Vagina (tissue), 2 donors: ENCODE data around the gene CXCR4.

ENCODE experiments used
- POLR2A ChIP-seq, 2 donors: fragments of 450-650 bp; IDR thresholded peaks; one replicate each; pipeline ENCODE4 v1.6.1; 2017; ENCODE audit warnings: antibody characterized with exemption in 2 of 2, mild to moderate bottlenecking in 2 of 2, moderate library complexity in 2 of 2
- POLR2AphosphoS5 ChIP-seq, 2 donors: sonication (generic); formaldehyde crosslinking; IDR thresholded peaks; one replicate each; pipeline ENCODE4 v1.9.0; 2017; ENCODE audit warnings: antibody characterized with exemption in 2 of 2, mild to moderate bottlenecking in 2 of 2, low read depth in 1 of 2; ENCODE audit not compliant: insufficient read depth in 1 of 2
- TF ChIP-seq, protein P1 (sequence below), 3 experiments: fragments of 450-650 bp in 2 of 3; fragments of 200-600 bp in 1 of 3; sonication (generic) in 1 of 3; IDR thresholded peaks; one replicate each; pipeline ENCODE4 v1.5.1; 2017 to 2019; ENCODE audit warnings: antibody characterized with exemption in 3 of 3, mild to moderate bottlenecking in 2 of 3, moderate library complexity in 2 of 3

DNA sequence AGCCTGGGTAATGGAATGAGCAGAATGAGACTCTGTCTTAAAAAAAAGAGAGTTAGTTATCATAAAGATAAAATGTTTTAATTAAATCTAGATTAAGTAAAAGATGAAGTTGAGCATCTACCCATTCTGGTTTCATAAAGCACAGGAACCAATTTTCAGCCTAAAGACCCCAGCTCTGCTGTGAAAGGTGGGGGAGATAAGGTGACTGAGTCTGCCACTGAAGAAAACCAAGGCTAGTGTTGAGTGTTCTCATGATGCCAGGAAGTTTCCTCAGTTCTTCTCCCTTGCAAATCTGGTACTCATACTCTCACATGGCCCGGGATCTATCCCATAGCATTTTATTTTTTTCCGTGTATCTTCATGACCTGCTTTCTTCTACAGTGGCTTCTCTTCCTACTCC, 10.4 kb upstream of the CXCR4 start:
- TF ChIP-seq, protein P1, sequence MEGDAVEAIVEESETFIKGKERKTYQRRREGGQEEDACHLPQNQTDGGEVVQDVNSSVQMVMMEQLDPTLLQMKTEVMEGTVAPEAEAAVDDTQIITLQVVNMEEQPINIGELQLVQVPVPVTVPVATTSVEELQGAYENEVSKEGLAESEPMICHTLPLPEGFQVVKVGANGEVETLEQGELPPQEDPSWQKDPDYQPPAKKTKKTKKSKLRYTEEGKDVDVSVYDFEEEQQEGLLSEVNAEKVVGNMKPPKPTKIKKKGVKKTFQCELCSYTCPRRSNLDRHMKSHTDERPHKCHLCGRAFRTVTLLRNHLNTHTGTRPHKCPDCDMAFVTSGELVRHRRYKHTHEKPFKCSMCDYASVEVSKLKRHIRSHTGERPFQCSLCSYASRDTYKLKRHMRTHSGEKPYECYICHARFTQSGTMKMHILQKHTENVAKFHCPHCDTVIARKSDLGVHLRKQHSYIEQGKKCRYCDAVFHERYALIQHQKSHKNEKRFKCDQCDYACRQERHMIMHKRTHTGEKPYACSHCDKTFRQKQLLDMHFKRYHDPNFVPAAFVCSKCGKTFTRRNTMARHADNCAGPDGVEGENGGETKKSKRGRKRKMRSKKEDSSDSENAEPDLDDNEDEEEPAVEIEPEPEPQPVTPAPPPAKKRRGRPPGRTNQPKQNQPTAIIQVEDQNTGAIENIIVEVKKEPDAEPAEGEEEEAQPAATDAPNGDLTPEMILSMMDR (IDR thresholded peaks at IDR 0.05) = no peak
- TF ChIP-seq POLR2A (IDR thresholded peaks at IDR 0.05) = no peak
- no peak for TF ChIP-seq POLR2AphosphoS5 (IDR thresholded peaks at IDR 0.05; ENCODE audit: insufficient read depth in 1 of 2, low read depth in 1 of 2)
